ENCODE results near the gene FALEC. TPM values are rescaled to one million over a fixed set of nuclear protein-coding genes. Genes with fewer than 3 reads are reported as not detected.

FALEC gene
- total and polyA plus RNA-seq, 9 of the 15 experiments (the other 6 are each of a cell fraction or from before 2014, with no cell fraction given), result 0.15 to 1.8 (median 0.53) TPM; not detected in 5

DNA sequence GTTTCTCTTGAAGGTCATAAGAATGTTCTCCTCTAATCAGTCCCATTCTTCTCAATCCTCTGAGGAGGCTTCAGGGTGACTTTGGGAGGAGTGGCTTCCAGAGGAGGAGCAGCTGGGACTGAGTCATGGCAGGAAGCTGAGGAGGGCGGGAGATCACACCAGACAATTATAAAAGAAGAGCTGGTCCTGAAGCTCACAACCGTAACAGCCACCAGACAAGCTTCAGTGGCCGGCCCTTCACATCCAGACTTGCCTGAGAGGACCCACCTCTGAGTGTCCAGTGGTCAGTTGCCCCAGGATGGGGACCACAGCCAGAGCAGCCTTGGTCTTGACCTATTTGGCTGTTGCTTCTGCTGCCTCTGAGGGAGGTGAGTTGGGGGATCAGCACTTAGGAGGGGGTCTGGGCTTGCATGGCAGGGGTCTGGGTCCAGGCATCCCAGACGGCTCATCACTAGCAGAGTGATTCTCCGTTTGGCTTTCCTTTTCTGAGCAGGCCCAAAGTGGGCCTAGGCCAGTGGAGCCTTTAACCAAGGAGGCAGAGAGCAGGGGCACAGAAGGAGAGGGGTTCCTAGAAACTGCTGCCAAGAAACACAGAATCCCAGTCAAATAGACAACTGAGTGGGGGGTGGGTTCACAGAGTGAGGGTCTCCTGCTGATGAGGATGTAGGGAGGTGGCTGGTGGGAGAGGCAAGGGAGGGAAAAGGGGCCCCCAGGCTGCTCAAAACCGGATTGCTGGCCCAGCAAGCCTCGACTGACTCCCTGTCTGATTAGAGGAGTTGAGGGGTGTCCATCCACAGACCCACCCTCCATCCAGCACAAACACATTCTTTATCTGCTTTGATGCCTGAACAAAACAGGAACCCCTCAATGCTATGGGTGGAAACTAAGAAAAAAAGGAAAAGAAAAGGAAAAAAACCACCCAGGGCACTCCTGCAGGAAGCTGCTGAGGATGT, 7.4 kb upstream of the FALEC start, which contains the start of gene ECM1 (continued):
- TF ChIP-seq, protein P1, sequence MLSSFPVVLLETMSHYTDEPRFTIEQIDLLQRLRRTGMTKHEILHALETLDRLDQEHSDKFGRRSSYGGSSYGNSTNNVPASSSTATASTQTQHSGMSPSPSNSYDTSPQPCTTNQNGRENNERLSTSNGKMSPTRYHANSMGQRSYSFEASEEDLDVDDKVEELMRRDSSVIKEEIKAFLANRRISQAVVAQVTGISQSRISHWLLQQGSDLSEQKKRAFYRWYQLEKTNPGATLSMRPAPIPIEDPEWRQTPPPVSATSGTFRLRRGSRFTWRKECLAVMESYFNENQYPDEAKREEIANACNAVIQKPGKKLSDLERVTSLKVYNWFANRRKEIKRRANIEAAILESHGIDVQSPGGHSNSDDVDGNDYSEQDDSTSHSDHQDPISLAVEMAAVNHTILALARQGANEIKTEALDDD (IDR thresholded peaks at IDR 0.05), result no peak
- TF ChIP-seq, protein P2, sequence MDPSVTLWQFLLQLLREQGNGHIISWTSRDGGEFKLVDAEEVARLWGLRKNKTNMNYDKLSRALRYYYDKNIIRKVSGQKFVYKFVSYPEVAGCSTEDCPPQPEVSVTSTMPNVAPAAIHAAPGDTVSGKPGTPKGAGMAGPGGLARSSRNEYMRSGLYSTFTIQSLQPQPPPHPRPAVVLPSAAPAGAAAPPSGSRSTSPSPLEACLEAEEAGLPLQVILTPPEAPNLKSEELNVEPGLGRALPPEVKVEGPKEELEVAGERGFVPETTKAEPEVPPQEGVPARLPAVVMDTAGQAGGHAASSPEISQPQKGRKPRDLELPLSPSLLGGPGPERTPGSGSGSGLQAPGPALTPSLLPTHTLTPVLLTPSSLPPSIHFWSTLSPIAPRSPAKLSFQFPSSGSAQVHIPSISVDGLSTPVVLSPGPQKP (CRISPR knock-in tag; IDR thresholded peaks at IDR 0.05), result no peak
- TF ChIP-seq RBBP5 (IDR thresholded peaks at IDR 0.05; ENCODE audit: borderline replicate concordance, insufficient read depth, low read length, poor library complexity, severe bottlenecking) (no peak), CREB1 (IDR thresholded peaks at IDR 0.05) (no peak), CREB1 (CRISPR knock-in tag; IDR thresholded peaks at IDR 0.05) (no peak), TAF1 (IDR thresholded peaks at IDR 0.05; ENCODE audit: control insufficient read depth, extremely low read depth, insufficient read depth, low read length, severe bottlenecking) (peak; percentile 62), PTTG1 (tag; IDR thresholded peaks at IDR 0.05; ENCODE audit: low read depth) (no peak), PHF20 (IDR thresholded peaks at IDR 0.05; ENCODE audit: partially characterized antibody) (no peak), NR2F6 (CRISPR knock-in tag; IDR thresholded peaks at IDR 0.05) (no peak), PHTF2 (CRISPR knock-in tag; IDR thresholded peaks at IDR 0.05) (no peak), NRF1 (conservative IDR thresholded peaks at IDR 0.05 in 1 of 2, IDR thresholded peaks at IDR 0.05 in 1 of 2) (no peak), PYGO2 (tag; IDR thresholded peaks at IDR 0.05) (no peak), MYBL2 (IDR thresholded peaks at IDR 0.05; ENCODE audit: low read depth) (no peak), MYBL2 (CRISPR knock-in tag; IDR thresholded peaks at IDR 0.05; ENCODE audit: borderline replicate concordance) (no peak), ZNF586 (CRISPR knock-in tag; conservative IDR thresholded peaks at IDR 0.05) (no peak), ZNF507 (tag; conservative IDR thresholded peaks at IDR 0.05) (no peak), GTF2E2 (tag; IDR thresholded peaks at IDR 0.05) (no peak), PHB2 (IDR thresholded peaks at IDR 0.05; ENCODE audit: low read depth) (no peak), SRSF1 (IDR thresholded peaks at IDR 0.05; ENCODE audit: low read depth, low read length) (no peak)
- TF ChIP-seq, protein P3, sequence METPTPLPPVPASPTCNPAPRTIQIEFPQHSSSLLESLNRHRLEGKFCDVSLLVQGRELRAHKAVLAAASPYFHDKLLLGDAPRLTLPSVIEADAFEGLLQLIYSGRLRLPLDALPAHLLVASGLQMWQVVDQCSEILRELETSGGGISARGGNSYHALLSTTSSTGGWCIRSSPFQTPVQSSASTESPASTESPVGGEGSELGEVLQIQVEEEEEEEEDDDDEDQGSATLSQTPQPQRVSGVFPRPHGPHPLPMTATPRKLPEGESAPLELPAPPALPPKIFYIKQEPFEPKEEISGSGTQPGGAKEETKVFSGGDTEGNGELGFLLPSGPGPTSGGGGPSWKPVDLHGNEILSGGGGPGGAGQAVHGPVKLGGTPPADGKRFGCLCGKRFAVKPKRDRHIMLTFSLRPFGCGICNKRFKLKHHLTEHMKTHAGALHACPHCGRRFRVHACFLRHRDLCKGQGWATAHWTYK (CRISPR knock-in tag; IDR thresholded peaks at IDR 0.05), result peak; percentile 35; the same call in 1 of the 2 replicates
- TF ChIP-seq, protein P4, sequence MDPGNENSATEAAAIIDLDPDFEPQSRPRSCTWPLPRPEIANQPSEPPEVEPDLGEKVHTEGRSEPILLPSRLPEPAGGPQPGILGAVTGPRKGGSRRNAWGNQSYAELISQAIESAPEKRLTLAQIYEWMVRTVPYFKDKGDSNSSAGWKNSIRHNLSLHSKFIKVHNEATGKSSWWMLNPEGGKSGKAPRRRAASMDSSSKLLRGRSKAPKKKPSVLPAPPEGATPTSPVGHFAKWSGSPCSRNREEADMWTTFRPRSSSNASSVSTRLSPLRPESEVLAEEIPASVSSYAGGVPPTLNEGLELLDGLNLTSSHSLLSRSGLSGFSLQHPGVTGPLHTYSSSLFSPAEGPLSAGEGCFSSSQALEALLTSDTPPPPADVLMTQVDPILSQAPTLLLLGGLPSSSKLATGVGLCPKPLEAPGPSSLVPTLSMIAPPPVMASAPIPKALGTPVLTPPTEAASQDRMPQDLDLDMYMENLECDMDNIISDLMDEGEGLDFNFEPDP (CRISPR knock-in tag; IDR thresholded peaks at IDR 0.05), result no peak
- TF ChIP-seq, protein P5, sequence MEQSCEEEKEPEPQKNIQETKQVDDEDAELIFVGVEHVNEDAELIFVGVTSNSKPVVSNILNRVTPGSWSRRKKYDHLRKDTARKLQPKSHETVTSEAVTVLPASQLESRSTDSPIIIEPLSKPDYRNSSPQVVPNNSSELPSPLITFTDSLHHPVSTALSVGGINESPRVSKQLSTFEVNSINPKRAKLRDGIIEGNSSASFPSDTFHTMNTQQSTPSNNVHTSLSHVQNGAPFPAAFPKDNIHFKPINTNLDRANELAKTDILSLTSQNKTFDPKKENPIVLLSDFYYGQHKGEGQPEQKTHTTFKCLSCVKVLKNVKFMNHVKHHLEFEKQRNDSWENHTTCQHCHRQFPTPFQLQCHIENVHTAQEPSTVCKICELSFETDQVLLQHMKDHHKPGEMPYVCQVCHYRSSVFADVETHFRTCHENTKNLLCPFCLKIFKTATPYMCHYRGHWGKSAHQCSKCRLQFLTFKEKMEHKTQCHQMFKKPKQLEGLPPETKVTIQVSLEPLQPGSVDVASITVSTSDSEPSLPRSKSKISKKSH (CRISPR knock-in tag; IDR thresholded peaks at IDR 0.05), result no peak

Measured in K562 (cell line).